Neutrophil (primary cell): Measurements from ENCODE around the gene CDKAL1.

ENCODE experiments used
- H3K27ac ChIP-seq: fragments of 200-600 bp; sonication (generic); 2 replicates; pipeline ENCODE4 v1.5.1; 2016; ENCODE audit warnings: mild to moderate bottlenecking, moderate library complexity
- H3K27me3 ChIP-seq: fragments of 200-600 bp; sonication (generic); 2 replicates; pipeline ENCODE4 v1.6.0; 2016; ENCODE audit warnings: mild to moderate bottlenecking
- H3K36me3 ChIP-seq: fragments of 200-600 bp; sonication (generic); 2 replicates; pipeline ENCODE4 v1.5.1; 2017
- H3K4me1 ChIP-seq, 2 experiments: fragments of 200-600 bp in 1 of 2; sonication (generic) in 1 of 2; 1 replicate in 1 of 2; 2 replicates in 1 of 2; pipeline versions ENCODE4 v1.5.1 to v1.6.1; 2013 to 2016; ENCODE audit warnings: low read depth in 1 of 2, low read length in 1 of 2, mild to moderate bottlenecking in 1 of 2, moderate library complexity in 1 of 2; ENCODE audit not compliant: control insufficient read depth in 1 of 2, insufficient read depth in 1 of 2
- H3K4me3 ChIP-seq, 2 experiments: fragments of 200-600 bp in 1 of 2; sonication (generic) in 1 of 2; 1 replicate in 1 of 2; 2 replicates in 1 of 2; pipeline ENCODE4 v1.5.1; 2013 to 2016; ENCODE audit warnings: low read depth in 1 of 2, low read length in 1 of 2, mild to moderate bottlenecking in 1 of 2, moderate library complexity in 1 of 2
- H3K9me3 ChIP-seq: fragments of 200-600 bp; sonication (generic); 2 replicates; pipeline ENCODE4 v1.5.1; 2016
- TF ChIP-seq, protein P1 (sequence below): fragments of 200-600 bp; sonication (generic); IDR thresholded peaks from 2 replicates; pipeline ENCODE4 v1.5.1; 2016; ENCODE audit warnings: antibody characterized with exemption

The CDKAL1 gene

DNA sequence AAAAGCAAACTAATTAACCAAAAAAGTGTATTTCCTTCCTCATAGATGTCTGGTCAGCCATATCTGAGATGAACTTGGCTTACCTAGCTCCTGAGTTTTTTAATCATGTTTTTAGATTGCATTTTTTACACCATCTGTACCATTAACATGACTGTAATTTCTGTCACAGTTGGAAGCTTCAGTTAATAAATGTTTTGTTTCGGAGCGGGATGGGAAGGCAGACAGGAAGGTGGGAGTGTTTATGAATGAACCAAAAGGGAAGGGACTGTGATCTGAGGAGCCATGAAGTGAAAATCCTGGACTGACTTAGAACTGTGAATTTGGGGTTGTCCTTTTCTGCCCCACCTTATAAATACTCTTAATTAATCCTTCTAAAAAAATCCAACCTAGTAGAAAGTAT is 613.7 kb downstream of the CDKAL1 start:
- Histone ChIP-seq H3K27me3 (no peaks in the 10 kb centered on the region), H3K4me1 (no peaks in the 10 kb centered on the region), H3K4me3 (no peak overlapping the region), H3K9me3 (no peaks in the 10 kb centered on the region), H3K36me3 (no peaks in the 10 kb centered on the region), H3K27ac (no peak overlapping the region)
- TF ChIP-seq, protein P1, sequence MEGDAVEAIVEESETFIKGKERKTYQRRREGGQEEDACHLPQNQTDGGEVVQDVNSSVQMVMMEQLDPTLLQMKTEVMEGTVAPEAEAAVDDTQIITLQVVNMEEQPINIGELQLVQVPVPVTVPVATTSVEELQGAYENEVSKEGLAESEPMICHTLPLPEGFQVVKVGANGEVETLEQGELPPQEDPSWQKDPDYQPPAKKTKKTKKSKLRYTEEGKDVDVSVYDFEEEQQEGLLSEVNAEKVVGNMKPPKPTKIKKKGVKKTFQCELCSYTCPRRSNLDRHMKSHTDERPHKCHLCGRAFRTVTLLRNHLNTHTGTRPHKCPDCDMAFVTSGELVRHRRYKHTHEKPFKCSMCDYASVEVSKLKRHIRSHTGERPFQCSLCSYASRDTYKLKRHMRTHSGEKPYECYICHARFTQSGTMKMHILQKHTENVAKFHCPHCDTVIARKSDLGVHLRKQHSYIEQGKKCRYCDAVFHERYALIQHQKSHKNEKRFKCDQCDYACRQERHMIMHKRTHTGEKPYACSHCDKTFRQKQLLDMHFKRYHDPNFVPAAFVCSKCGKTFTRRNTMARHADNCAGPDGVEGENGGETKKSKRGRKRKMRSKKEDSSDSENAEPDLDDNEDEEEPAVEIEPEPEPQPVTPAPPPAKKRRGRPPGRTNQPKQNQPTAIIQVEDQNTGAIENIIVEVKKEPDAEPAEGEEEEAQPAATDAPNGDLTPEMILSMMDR: no peak

DNA sequence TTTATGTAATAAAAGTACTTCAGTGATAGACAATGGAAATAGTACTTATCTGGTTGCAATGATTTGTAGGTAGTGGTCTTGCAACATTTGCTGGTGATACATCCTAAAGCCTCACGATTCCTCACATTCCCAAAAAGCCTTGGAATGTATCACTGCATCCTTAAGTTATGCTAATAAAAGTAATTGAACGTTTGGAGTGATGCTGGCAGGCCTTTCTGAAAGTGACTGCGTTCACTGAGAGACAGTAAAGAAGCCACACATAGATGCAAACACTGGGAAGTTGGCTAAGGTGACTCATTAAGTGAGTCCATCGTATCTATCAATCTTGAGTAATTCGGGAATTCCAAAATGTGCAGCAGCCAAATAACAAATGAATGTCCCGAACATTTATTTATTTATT is 615.2 kb downstream of the CDKAL1 start:
- Histone ChIP-seq H3K36me3 (no peaks in the 10 kb centered on the region), H3K4me3 (no peak overlapping the region), H3K9me3 (no peaks in the 10 kb centered on the region), H3K27me3 (no peaks in the 10 kb centered on the region), H3K4me1 (no peaks in the 10 kb centered on the region), H3K27ac (no peak overlapping the region)
- TF ChIP-seq, protein P1: no peak

DNA sequence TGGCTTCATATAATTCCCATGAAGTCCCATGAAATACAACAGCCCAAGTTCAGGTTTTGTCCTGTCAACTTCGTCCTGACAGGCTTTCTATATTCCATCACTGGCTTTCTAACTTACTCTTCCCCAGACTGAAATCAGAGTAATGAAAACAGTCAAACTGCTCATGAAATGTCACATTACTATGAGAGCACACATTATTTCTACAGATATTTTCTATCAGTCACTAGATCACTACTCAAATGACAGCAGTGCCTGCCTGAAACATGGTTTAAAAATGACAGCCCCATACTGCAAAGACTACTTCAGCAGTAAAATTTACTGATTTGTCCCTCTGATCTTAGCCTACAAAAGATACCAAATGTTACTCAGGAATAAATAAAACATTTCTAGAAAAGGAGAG is 616.4 kb downstream of the CDKAL1 start:
- Histone ChIP-seq H3K9me3 (no peaks in the 10 kb centered on the region), H3K27ac (no peak overlapping the region), H3K4me1 (no peaks in the 10 kb centered on the region), H3K36me3 (no peaks in the 10 kb centered on the region), H3K27me3 (no peaks in the 10 kb centered on the region), H3K4me3 (no peak overlapping the region)
- TF ChIP-seq, protein P1: no peak

DNA sequence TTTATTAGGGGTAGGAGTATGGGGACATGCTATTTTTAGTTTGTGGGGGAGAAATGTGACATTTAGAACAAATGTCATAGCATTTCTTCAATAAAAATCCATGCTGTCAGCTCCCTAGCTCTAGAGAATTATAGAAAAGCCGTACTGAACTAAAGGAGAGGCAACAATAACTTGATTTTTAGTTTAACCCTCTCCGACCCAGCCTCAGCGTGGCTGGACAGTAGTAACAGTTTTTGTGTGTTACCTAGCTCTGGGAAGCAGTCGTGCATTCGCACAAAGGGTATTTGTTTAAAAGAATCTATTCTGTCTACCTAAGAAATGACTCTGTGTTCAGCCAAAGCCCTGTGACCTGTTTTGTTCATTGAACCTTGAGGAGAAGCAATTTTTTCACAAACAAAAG is 616.9 kb downstream of the CDKAL1 start:
- no peaks in the 10 kb centered on the region for H3K36me3 ChIP-seq
- H3K4me1 ChIP-seq: no peaks in the 10 kb centered on the region
- TF ChIP-seq, protein P1: no peak
- H3K4me3 ChIP-seq: no peak overlapping the region
- no peaks in the 10 kb centered on the region for H3K27me3 ChIP-seq
- no peaks in the 10 kb centered on the region for H3K9me3 ChIP-seq
- no peak overlapping the region for H3K27ac ChIP-seq

DNA sequence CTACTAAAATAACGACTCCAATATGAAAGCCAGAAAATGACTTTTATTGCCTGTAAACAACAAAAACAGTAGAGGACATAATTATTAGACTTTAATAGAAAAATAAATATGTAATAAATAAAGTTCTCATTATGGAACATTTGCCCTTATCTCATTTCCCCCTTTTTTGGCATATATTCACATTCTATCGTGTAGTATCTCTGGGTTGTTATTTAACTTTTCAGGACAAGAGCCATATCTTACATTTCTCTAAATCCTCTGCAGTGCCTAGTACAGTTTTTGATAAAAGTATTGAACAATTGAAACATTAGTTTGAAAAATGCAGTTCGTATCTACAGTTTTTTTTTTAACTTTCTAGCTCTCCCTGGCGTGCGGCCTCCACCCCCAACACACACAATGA is 617.3 kb downstream of the CDKAL1 start:
- H3K4me1 ChIP-seq: no peaks in the 10 kb centered on the region
- H3K4me3 ChIP-seq: no peak overlapping the region
- H3K27ac ChIP-seq: no peak overlapping the region
- H3K9me3 ChIP-seq: no peaks in the 10 kb centered on the region
- no peaks in the 10 kb centered on the region for H3K36me3 ChIP-seq
- TF ChIP-seq, protein P1: no peak
- no peaks in the 10 kb centered on the region for H3K27me3 ChIP-seq
